HG03342 (cell line): ENCODE data around the gene AGBL5.

Source experiments
- ATAC-seq: cut with Tn5 transposase; IDR thresholded peaks from one replicate; pipeline ENCODE4 v1.9.1; 2021; ENCODE audit warnings: mild to moderate bottlenecking, moderate library complexity; ENCODE audit not compliant: unreplicated experiment

AGBL5 gene

GRCh38 chr2:27024188-27024587 is 27.3 kb upstream of the AGBL5 start:
- ATAC-seq, result no peak

- ATAC-seq, result no peak
Measured at GRCh38 chr2:27024812-27025211, 26.7 kb upstream of the AGBL5 start.

GRCh38 chr2:27025281-27025800 is 26.1 kb upstream of the AGBL5 start:
- ATAC-seq, result no peak

- ATAC-seq, result no peak
Measured at GRCh38 chr2:27025861-27026851, 25.3 kb upstream of the AGBL5 start.

GRCh38 chr2:27027211-27027651 is 24.2 kb upstream of the AGBL5 start:
- ATAC-seq, result no peak

- no peak for ATAC-seq
Measured at GRCh38 chr2:27029051-27029450, 22.4 kb upstream of the AGBL5 start.

GRCh38 chr2:27032495-27033252 is 18.8 kb upstream of the AGBL5 start, which contains the start of gene TMEM214:
TSS of gene TMEM214 (plus strand) at chr2:27032965. CDS start at chr2:27033016, 51 bp downstream.
- ATAC-seq, result peak; percentile 87

- no peak for ATAC-seq
Measured at GRCh38 chr2:27033253-27033852, 18.1 kb upstream of the AGBL5 start.

GRCh38 chr2:27038012-27038411 is 13.5 kb upstream of the AGBL5 start:
- ATAC-seq, result no peak

- ATAC-seq, result no peak
Measured at GRCh38 chr2:27038631-27039339, 12.7 kb upstream of the AGBL5 start.

- no peak for ATAC-seq
Measured at GRCh38 chr2:27039426-27039825, 12.0 kb upstream of the AGBL5 start.

GRCh38 chr2:27039871-27040270 is 11.6 kb upstream of the AGBL5 start:
- ATAC-seq, result no peak

GRCh38 chr2:27040282-27040681 is 11.2 kb upstream of the AGBL5 start:
- ATAC-seq, result no peak

- ATAC-seq, result peak; percentile 23
Measured at GRCh38 chr2:27041752-27042151, 9.7 kb upstream of the AGBL5 start.

GRCh38 chr2:27042159-27042661 is 9.3 kb upstream of the AGBL5 start:
- ATAC-seq, result peak; percentile 56

- ATAC-seq, result no peak
Measured at GRCh38 chr2:27042985-27043634, 8.4 kb upstream of the AGBL5 start.

- ATAC-seq, result peak; percentile 11
Measured at GRCh38 chr2:27049422-27050280, 1.8 kb upstream of the AGBL5 start.

- ATAC-seq, result peak; percentile 44
Measured at GRCh38 chr2:27050281-27050995, 1.0 kb upstream of the AGBL5 start.
